Measurements from ENCODE around the gene PGA5. TPM values are rescaled to one million over a fixed set of nuclear protein-coding genes. Genes with fewer than 3 reads are reported as not detected.
A peak's percentile ranks its signal among the peaks of the same experiment; 100 is the strongest.
"Not testable (repeated sequence)": the region's sequence is repeated elsewhere in the genome, so short reads cannot be mapped to it uniquely, and the experiment has no call there.

The PGA5 gene
- total and polyA plus RNA-seq, 4 experiments from 2014 or later, result not detected

GRCh38 chr11:61231033-61231432 is 9.9 kb upstream of the PGA5 start:
- H3K27me3 Mint-ChIP-seq; H3K36me3 Mint-ChIP-seq; H3K9me3 Mint-ChIP-seq; DNase-seq; H3K4me1 ChIP-seq (ENCODE audit: insufficient read depth, low read length); CTCF ChIA-PET (ENCODE audit: partially characterized antibody); H3K27ac ChIP-seq (ENCODE audit: low read depth, low read length); H3K27ac Mint-ChIP-seq; H3K4me3 ChIP-seq (ENCODE audit: low read length in 2 of 2); H3K27me3 ChIP-seq (ENCODE audit: insufficient read depth, low read length); POLR2A ChIA-PET (ENCODE audit: partially characterized antibody); H3K4me1 Mint-ChIP-seq; H3K36me3 ChIP-seq (ENCODE audit: insufficient read depth, low read length); H3K4me3 Mint-ChIP-seq; intact Hi-C loops (cut with micrococcal nuclease); H3K9me3 ChIP-seq (ENCODE audit: control insufficient read depth in 1 of 2, low read length in 2 of 2): not testable (repeated sequence)

GRCh38 chr11:61231585-61231984 is 9.4 kb upstream of the PGA5 start:
- POLR2A ChIA-PET (ENCODE audit: partially characterized antibody); H3K4me1 Mint-ChIP-seq; H3K27ac ChIP-seq (ENCODE audit: low read depth, low read length); H3K36me3 ChIP-seq (ENCODE audit: insufficient read depth, low read length); H3K9me3 ChIP-seq (ENCODE audit: control insufficient read depth in 1 of 2, low read length in 2 of 2); H3K4me3 Mint-ChIP-seq; H3K4me3 ChIP-seq (ENCODE audit: low read length in 2 of 2); H3K27me3 Mint-ChIP-seq; H3K27me3 ChIP-seq (ENCODE audit: insufficient read depth, low read length); DNase-seq; H3K9me3 Mint-ChIP-seq; CTCF ChIA-PET (ENCODE audit: partially characterized antibody); intact Hi-C loops (cut with micrococcal nuclease); H3K36me3 Mint-ChIP-seq; H3K4me1 ChIP-seq (ENCODE audit: insufficient read depth, low read length); H3K27ac Mint-ChIP-seq: not testable (repeated sequence)

- H3K4me1 ChIP-seq (ENCODE audit: insufficient read depth, low read length); H3K4me1 Mint-ChIP-seq; H3K36me3 ChIP-seq (ENCODE audit: insufficient read depth, low read length); H3K9me3 ChIP-seq (ENCODE audit: control insufficient read depth in 1 of 2, low read length in 2 of 2); CTCF ChIA-PET (ENCODE audit: partially characterized antibody); H3K27me3 Mint-ChIP-seq; H3K27ac Mint-ChIP-seq; H3K27me3 ChIP-seq (ENCODE audit: insufficient read depth, low read length); H3K4me3 ChIP-seq (ENCODE audit: low read length in 2 of 2); H3K4me3 Mint-ChIP-seq; DNase-seq; POLR2A ChIA-PET (ENCODE audit: partially characterized antibody); H3K36me3 Mint-ChIP-seq; H3K9me3 Mint-ChIP-seq; intact Hi-C loops (cut with micrococcal nuclease); H3K27ac ChIP-seq (ENCODE audit: low read depth, low read length): not testable (repeated sequence)
Observed at GRCh38 chr11:61232548-61233145, 8.3 kb upstream of the PGA5 start.

GRCh38 chr11:61237130-61237529 is 3.8 kb upstream of the PGA5 start:
- H3K36me3 Mint-ChIP-seq; H3K4me3 Mint-ChIP-seq; H3K27me3 Mint-ChIP-seq; CTCF ChIA-PET (ENCODE audit: partially characterized antibody); H3K4me1 Mint-ChIP-seq; H3K9me3 Mint-ChIP-seq; H3K9me3 ChIP-seq (ENCODE audit: control insufficient read depth in 1 of 2, low read length in 2 of 2); H3K27ac Mint-ChIP-seq; DNase-seq; H3K36me3 ChIP-seq (ENCODE audit: insufficient read depth, low read length); H3K27ac ChIP-seq (ENCODE audit: low read depth, low read length); H3K27me3 ChIP-seq (ENCODE audit: insufficient read depth, low read length); H3K4me1 ChIP-seq (ENCODE audit: insufficient read depth, low read length); POLR2A ChIA-PET (ENCODE audit: partially characterized antibody); intact Hi-C loops (cut with micrococcal nuclease); H3K4me3 ChIP-seq (ENCODE audit: low read length in 2 of 2): not testable (repeated sequence)

- H3K27ac Mint-ChIP-seq, result peak overlapping the region in 2 of 7 donors; percentile 55 to 57
- intact Hi-C loops (cut with micrococcal nuclease); POLR2A ChIA-PET (ENCODE audit: partially characterized antibody); DNase-seq; H3K4me1 ChIP-seq (ENCODE audit: insufficient read depth, low read length); H3K36me3 Mint-ChIP-seq; H3K4me3 Mint-ChIP-seq; H3K4me3 ChIP-seq (ENCODE audit: low read length in 2 of 2); H3K27me3 Mint-ChIP-seq; CTCF ChIA-PET (ENCODE audit: partially characterized antibody); H3K27ac ChIP-seq (ENCODE audit: low read depth, low read length); H3K9me3 Mint-ChIP-seq; H3K9me3 ChIP-seq (ENCODE audit: control insufficient read depth in 1 of 2, low read length in 2 of 2); H3K4me1 Mint-ChIP-seq; H3K27me3 ChIP-seq (ENCODE audit: insufficient read depth, low read length); H3K36me3 ChIP-seq (ENCODE audit: insufficient read depth, low read length): not testable (repeated sequence)
Observed at GRCh38 chr11:61240288-61240687, 687 bp upstream of the PGA5 start.

- H3K27ac ChIP-seq (ENCODE audit: low read depth, low read length); H3K27me3 ChIP-seq (ENCODE audit: insufficient read depth, low read length); POLR2A ChIA-PET (ENCODE audit: partially characterized antibody); H3K4me3 Mint-ChIP-seq; H3K36me3 Mint-ChIP-seq; DNase-seq; H3K36me3 ChIP-seq (ENCODE audit: insufficient read depth, low read length); H3K4me1 Mint-ChIP-seq; intact Hi-C loops (cut with micrococcal nuclease); H3K27me3 Mint-ChIP-seq; H3K9me3 Mint-ChIP-seq; H3K4me1 ChIP-seq (ENCODE audit: insufficient read depth, low read length); H3K4me3 ChIP-seq (ENCODE audit: low read length in 2 of 2); CTCF ChIA-PET (ENCODE audit: partially characterized antibody); H3K27ac Mint-ChIP-seq; H3K9me3 ChIP-seq (ENCODE audit: control insufficient read depth in 1 of 2, low read length in 2 of 2): not testable (repeated sequence)
Observed at GRCh38 chr11:61241526-61241925, 551 bp downstream of the PGA5 start.

- H3K4me3 ChIP-seq (ENCODE audit: low read length in 2 of 2); intact Hi-C loops (cut with micrococcal nuclease); H3K4me1 ChIP-seq (ENCODE audit: insufficient read depth, low read length): not testable (repeated sequence)
Observed at GRCh38 chr11:61245284-61245964, 4.4 kb downstream of the PGA5 start.

GRCh38 chr11:61248071-61248470 is 7.1 kb downstream of the PGA5 start:
- H3K4me3 Mint-ChIP-seq; H3K36me3 Mint-ChIP-seq; H3K9me3 ChIP-seq (ENCODE audit: control insufficient read depth in 1 of 2, low read length in 2 of 2); H3K4me3 ChIP-seq (ENCODE audit: low read length in 2 of 2); DNase-seq; H3K27ac Mint-ChIP-seq; H3K4me1 Mint-ChIP-seq; H3K36me3 ChIP-seq (ENCODE audit: insufficient read depth, low read length); H3K27ac ChIP-seq (ENCODE audit: low read depth, low read length); H3K9me3 Mint-ChIP-seq; H3K4me1 ChIP-seq (ENCODE audit: insufficient read depth, low read length); H3K27me3 Mint-ChIP-seq; intact Hi-C loops (cut with micrococcal nuclease); POLR2A ChIA-PET (ENCODE audit: partially characterized antibody); H3K27me3 ChIP-seq (ENCODE audit: insufficient read depth, low read length); CTCF ChIA-PET (ENCODE audit: partially characterized antibody): not testable (repeated sequence)

More at GRCh38 chr11:61245284-61245964, 4.4 kb downstream of the PGA5 start:
- H3K27ac ChIP-seq (ENCODE audit: low read depth, low read length); H3K9me3 ChIP-seq (ENCODE audit: control insufficient read depth in 1 of 2, low read length in 2 of 2); H3K36me3 Mint-ChIP-seq; H3K27me3 Mint-ChIP-seq; H3K27ac Mint-ChIP-seq; H3K4me1 Mint-ChIP-seq; H3K4me3 Mint-ChIP-seq; DNase-seq; H3K9me3 Mint-ChIP-seq; H3K36me3 ChIP-seq (ENCODE audit: insufficient read depth, low read length); H3K27me3 ChIP-seq (ENCODE audit: insufficient read depth, low read length); CTCF ChIA-PET (ENCODE audit: partially characterized antibody); POLR2A ChIA-PET (ENCODE audit: partially characterized antibody): not testable (repeated sequence)
